Thyroid gland (tissue), 4 donors: ENCODE measurements around the gene COL16A1. TPM values are rescaled to one million over a fixed set of nuclear protein-coding genes. Genes with fewer than 3 reads are reported as not detected.

Experiments used
- DNase-seq, 2 donors: peaks; one replicate each; pipeline ENCODE4 v3.0.0-alpha.2; 2019
- H3K27ac ChIP-seq, 3 donors: fragments of 200-600 bp; sonication (generic); 1 replicate in 2 of 3; 2 replicates in 1 of 3; pipeline ENCODE4 v1.5.1; 2016 to 2019; ENCODE audit warnings: mild to moderate bottlenecking in 1 of 3, moderate library complexity in 1 of 3
- H3K27me3 ChIP-seq: fragments of 200-600 bp; sonication (generic); one replicate; pipeline ENCODE4 v1.5.1; 2019
- H3K36me3 ChIP-seq, 2 donors: fragments of 200-600 bp; sonication (generic); one replicate each; pipeline ENCODE4 v1.5.1; 2016 to 2019
- H3K4me1 ChIP-seq, 2 donors: fragments of 200-600 bp; sonication (generic); one replicate each; pipeline ENCODE4 v1.5.1; 2017 to 2019
- H3K4me3 ChIP-seq, 3 donors: fragments of 200-600 bp; sonication (generic); replicated peaks in 1 of 3; 1 replicate in 2 of 3; 2 replicates in 1 of 3; pipeline ENCODE4 v1.5.1; 2016; ENCODE audit warnings: mild to moderate bottlenecking in 1 of 3
- H3K9me3 ChIP-seq: fragments of 200-600 bp; sonication (generic); one replicate; pipeline ENCODE4 v1.5.1; 2017
- POLR2A ChIP-seq, 2 donors: fragments of 450-650 bp; IDR thresholded peaks; one replicate each; pipeline ENCODE4 v1.6.1; 2017; ENCODE audit warnings: antibody characterized with exemption in 2 of 2, mild to moderate bottlenecking in 2 of 2, moderate library complexity in 1 of 2
- WGBS, 2 donors: methylation state at CpG; one replicate each; pipeline ENCODE4 v1.1.5; 2017; 5-methylcytosine and 5-hydroxymethylcytosine counted together
- intact Hi-C: fragments of 100-400 bp; cut with DNase I; formaldehyde crosslinking; loops from one replicate; pipeline ENCODE4 v1.15.1; 2023
- total RNA-seq, 4 donors: library from RNA; depleted of rRNA; stranded (reverse); fragments of >200 nt; gene quantifications; one replicate each; pipeline ENCODE4 v1.2.3, GENCODE V29; 2016
- TF ChIP-seq, protein P1 (sequence below), 6 experiments: fragments of 200-600 bp in 3 of 6; fragments of 450-650 bp in 3 of 6; sonication (generic) in 3 of 6; IDR thresholded peaks; one replicate each; pipeline ENCODE4 v1.5.1; 2016 to 2019; ENCODE audit warnings: antibody characterized with exemption in 6 of 6, mild to moderate bottlenecking in 2 of 6, inconsistent platforms in 1 of 6, moderate library complexity in 1 of 6

Gene COL16A1
- total RNA-seq, 4 donors from 2014 or later, result 61.3 to 121 (median 97.1) TPM

DNA sequence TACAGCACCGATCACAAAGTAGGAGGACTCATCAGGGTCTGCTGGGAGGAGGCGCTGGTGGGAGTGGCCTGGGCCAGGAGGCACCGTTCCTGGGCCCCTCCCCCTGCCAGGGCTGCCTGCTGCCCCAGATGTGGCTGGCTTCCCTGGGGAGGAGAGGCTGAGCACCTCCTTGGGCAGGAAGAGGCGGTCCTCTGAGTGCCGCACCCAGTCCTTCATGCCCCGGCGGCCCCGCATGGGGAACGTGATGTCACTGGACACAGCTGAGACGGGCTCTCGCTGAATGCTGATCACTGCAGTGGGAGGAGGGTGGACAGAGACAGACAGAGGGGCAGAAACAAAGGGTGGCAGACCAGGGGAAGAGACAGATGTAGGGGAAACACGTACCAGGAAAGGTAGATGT lies 35.5 kb upstream of the COL16A1 start:
- H3K4me1 ChIP-seq, result no peaks in the 10 kb centered on the region
- H3K27me3 ChIP-seq, result no peaks in the 10 kb centered on the region
- H3K27ac ChIP-seq, result no peak overlapping the region
- intact Hi-C loops, result no loop called here
- H3K36me3 ChIP-seq, result no peaks in the 10 kb centered on the region
- 65 to 66% methylated on average over 9 of the region's 12 CpGs for WGBS, 2 donors
- DNase-seq, result no peak
- H3K9me3 ChIP-seq, result no peaks in the 10 kb centered on the region
- TF ChIP-seq, protein P1, sequence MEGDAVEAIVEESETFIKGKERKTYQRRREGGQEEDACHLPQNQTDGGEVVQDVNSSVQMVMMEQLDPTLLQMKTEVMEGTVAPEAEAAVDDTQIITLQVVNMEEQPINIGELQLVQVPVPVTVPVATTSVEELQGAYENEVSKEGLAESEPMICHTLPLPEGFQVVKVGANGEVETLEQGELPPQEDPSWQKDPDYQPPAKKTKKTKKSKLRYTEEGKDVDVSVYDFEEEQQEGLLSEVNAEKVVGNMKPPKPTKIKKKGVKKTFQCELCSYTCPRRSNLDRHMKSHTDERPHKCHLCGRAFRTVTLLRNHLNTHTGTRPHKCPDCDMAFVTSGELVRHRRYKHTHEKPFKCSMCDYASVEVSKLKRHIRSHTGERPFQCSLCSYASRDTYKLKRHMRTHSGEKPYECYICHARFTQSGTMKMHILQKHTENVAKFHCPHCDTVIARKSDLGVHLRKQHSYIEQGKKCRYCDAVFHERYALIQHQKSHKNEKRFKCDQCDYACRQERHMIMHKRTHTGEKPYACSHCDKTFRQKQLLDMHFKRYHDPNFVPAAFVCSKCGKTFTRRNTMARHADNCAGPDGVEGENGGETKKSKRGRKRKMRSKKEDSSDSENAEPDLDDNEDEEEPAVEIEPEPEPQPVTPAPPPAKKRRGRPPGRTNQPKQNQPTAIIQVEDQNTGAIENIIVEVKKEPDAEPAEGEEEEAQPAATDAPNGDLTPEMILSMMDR (IDR thresholded peaks at IDR 0.05), result no peak
- no peak for TF ChIP-seq POLR2A (IDR thresholded peaks at IDR 0.05)
- H3K4me3 ChIP-seq, result no peak overlapping the region

DNA sequence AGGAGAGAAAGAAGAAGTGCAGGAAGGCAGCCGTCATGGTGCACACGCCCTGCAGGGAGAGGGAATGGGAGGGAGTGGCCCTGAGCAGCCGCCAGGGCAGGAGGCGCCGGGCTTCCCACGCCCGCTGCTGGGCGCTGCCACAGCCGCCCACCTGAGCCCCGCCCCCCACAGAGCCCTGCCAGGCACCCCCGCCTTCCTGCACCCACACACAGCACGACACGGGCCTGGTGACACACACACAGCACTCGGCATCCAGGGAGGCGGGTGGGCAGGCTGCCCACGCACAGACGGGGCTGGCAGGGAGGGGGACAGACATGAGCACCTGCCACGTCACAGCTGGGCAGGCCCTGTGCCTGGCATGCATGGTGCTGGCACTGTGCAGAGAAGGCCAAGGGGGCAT lies 32.9 kb upstream of the COL16A1 start:
- 82 to 90% methylated on average over 7 to 11 of the region's 18 CpGs for WGBS, 2 donors
- no peak for TF ChIP-seq POLR2A (IDR thresholded peaks at IDR 0.05)
- TF ChIP-seq, protein P1 (IDR thresholded peaks at IDR 0.05), result no peak
- Histone ChIP-seq H3K27me3 (no peaks in the 10 kb centered on the region), H3K9me3 (no peaks in the 10 kb centered on the region), H3K4me3 (no peak overlapping the region), H3K36me3 (no peaks in the 10 kb centered on the region), H3K4me1 (no peaks in the 10 kb centered on the region), H3K27ac (no peak overlapping the region)
- DNase-seq, result peak in 1 of 2 donors; percentile 28
- intact Hi-C loops, result no loop called here

DNA sequence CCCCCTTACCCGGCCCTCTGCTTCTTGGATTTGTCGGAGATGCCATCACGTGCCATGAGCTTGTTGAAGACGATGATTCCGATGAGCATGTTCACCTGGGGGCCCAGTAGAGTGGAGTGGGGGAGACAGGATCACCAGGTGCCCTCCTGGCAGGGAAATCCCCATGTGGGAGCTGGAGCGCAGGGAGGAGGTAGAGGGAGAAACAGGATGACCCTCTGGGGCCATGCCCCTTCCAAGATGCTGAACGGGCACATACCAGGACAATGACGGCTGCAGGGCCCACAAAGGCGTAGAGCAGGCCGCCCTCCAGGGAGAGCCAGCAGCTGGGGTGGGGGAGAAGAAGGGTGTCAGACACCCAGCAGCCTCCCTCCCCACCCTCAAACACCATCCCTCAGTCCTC lies 31.8 kb upstream of the COL16A1 start:
- Histone ChIP-seq H3K4me3 (no peak overlapping the region), H3K9me3 (no peaks in the 10 kb centered on the region), H3K27ac (no peak overlapping the region), H3K27me3 (no peaks in the 10 kb centered on the region), H3K36me3 (no peaks in the 10 kb centered on the region), H3K4me1 (no peaks in the 10 kb centered on the region)
- 93 to 98% methylated on average over 10 of the region's 10 CpGs for WGBS, 2 donors
- TF ChIP-seq, protein P1 (IDR thresholded peaks at IDR 0.05), result no peak
- no peak for TF ChIP-seq POLR2A (IDR thresholded peaks at IDR 0.05)
- DNase-seq, result no peak
- intact Hi-C loops, result no loop called here

DNA sequence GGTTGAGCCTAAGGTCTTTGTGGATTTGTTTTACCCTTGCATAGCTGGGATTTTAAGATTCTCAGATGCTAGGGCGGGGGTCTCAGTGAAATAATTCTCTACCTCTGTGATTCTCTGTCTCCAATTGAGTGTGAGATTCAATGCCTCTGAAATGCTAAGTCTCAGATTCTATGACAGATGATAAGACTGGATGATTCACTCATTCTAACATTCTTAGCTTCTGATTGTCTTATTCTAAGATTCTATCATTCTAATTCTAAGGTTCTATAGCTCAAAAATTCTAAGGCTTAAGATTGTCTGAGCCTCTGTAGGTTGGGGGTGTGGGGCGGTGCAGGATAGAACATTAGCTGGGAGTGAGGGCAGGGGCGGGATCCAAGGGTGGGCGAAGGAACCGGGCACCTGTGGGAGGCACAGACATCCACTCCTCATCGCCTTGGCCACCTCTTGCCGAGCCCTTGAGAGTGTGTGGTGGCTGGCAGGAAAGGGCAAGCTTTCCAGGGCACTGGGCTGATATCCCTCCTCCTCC lies 30.8 kb upstream of the COL16A1 start:
- TF ChIP-seq POLR2A (IDR thresholded peaks at IDR 0.05), result no peak
- TF ChIP-seq, protein P1 (IDR thresholded peaks at IDR 0.05), result no peak
- intact Hi-C loops, result no loop called here
- no peak for DNase-seq
- no peak overlapping the region for H3K4me3 ChIP-seq
- WGBS, 2 donors, result 90 to 94% methylated on average over 7 of the region's 7 CpGs
- H3K27me3 ChIP-seq, result no peaks in the 10 kb centered on the region
- no peaks in the 10 kb centered on the region for H3K4me1 ChIP-seq
- H3K27ac ChIP-seq, result no peak overlapping the region
- no peaks in the 10 kb centered on the region for H3K9me3 ChIP-seq
- H3K36me3 ChIP-seq, result no peaks in the 10 kb centered on the region

DNA sequence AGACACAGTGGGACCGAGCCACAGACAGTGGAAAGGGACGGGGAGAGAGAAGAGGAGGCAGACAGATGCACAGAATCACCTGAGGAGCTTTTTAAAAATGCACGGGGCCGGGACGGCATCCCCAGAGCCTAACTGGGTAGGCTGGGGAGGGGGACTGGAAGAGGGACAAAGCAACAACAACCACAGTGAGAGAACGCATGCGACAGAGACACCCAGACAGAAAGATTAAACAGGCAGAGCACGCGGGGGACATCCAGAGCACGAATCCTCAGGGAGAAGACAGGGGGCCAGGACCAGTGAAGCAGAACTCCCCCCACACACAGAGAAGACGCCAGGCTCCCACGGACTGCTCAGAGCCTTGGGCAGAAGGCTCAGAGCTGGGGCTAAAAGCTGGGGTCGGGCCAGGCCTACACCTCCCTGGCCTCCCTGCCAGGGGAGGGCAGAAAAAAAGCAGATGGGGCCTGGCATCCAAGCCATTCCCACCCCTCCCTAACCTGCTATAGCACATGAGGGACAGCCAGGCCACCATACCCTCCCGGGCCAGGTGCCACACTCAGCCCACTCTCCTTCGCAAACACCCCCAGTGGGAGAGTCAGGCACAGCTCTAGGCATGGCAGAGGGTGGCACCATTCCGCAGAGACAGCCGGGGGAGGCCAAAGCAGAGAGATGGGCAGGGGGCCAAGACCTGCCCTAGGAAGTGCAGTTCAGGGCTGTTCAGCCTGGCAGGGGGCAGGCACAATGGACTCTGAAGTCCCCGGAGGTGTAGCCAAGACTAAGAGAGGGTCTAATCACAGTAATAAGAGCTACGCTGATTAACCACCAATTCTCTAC lies 29.8 kb upstream of the COL16A1 start:
- no peaks in the 10 kb centered on the region for H3K4me1 ChIP-seq
- H3K4me3 ChIP-seq, result no peak overlapping the region
- intact Hi-C loops, result no loop called here
- H3K9me3 ChIP-seq, result no peaks in the 10 kb centered on the region
- DNase-seq, result peak; percentile 15 to 16
- TF ChIP-seq, protein P1 (IDR thresholded peaks at IDR 0.05), result no peak
- TF ChIP-seq POLR2A (IDR thresholded peaks at IDR 0.05), result no peak
- no peaks in the 10 kb centered on the region for H3K27me3 ChIP-seq
- no peak overlapping the region for H3K27ac ChIP-seq
- H3K36me3 ChIP-seq, result no peaks in the 10 kb centered on the region
- 74 to 75% methylated on average over 19 of the region's 19 CpGs for WGBS, 2 donors
